GM21737 (cell line): ENCODE data around the gene HHAT.

Source experiments
- ATAC-seq: cut with Tn5 transposase; IDR thresholded peaks from one replicate; pipeline ENCODE4 v1.9.1; 2021; ENCODE audit warnings: mild to moderate bottlenecking, moderate library complexity; ENCODE audit not compliant: unreplicated experiment

The HHAT gene

DNA sequence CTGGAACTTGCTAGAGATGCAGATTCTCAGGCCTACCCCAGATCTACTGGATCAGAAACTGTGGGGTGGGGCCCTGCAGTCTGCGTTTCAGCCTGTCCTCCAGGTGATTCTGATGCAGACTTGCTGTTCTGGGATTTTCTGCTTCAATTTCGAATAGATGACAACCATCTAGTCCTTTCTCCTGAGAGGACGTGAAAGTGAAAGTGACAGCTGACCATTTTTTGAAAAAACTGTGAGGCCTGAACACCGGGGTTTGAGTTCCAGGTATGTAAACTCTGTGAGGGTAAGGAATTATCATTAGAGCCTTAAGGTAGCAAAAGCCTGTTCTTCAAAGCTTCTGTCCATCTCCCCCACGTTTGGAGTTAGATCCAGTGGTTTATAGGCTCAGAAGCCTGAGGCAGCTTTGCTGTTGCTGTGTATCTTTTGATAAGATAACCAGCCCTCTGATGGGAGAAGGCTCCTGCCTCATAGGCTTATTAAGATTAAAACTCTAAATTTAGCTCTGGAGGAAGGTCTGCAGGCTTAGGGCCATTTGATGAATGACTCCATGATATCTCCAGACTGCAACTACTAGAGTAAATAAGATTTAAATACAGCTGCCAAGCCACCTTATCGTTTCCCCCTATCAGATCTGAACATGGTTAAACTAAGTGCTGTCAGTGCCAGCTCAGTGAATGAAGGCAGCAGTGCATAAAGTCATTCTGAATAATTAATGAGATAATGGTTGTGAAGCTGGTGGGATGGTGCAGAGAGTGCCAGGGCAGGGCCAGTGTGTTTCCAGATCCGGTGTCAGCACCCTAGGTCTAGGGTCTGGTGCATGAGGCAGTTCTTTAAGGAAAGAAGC is 335.2 kb downstream of the HHAT start:
- no peak for ATAC-seq

DNA sequence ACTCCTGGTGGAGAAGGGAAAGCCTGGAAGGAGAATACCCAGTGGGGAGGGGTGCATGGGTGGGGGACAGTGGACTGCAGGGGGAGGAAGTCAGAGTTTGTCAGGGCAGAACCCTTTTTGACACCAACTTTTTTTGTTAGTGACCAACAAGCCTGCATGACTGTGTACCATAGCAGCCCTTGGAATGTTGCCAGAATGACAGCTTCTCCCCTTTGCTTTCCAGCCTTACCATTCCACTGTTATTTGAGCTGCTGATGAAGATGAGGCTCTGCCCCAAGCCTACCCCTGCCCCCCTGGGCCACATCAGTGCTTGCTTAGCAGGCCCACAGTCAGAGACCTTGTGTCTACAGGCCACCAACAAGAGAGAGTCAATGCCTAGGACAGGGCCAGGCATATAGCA is 341.2 kb downstream of the HHAT start:
- ATAC-seq, result no peak

DNA sequence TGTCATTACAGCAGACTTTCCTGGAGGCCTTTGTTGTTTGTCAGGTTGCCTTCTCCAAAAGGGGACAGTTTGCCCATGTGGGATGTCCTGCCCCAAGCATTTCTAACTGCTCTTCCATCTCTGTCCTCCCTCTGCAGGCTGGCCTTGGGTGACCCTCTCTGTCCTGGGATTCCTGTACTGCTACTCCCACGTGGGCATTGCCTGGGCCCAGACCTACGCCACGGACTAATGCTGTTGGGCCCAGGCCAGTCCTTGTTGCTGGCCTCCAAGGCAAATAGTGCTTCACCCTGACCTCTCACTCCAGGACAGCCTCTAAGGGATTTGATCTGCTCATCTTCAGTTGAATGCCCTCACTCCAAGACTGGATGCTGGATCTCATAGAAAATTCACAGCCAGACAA is 345.4 kb downstream of the HHAT start:
- ATAC-seq, result no peak

DNA sequence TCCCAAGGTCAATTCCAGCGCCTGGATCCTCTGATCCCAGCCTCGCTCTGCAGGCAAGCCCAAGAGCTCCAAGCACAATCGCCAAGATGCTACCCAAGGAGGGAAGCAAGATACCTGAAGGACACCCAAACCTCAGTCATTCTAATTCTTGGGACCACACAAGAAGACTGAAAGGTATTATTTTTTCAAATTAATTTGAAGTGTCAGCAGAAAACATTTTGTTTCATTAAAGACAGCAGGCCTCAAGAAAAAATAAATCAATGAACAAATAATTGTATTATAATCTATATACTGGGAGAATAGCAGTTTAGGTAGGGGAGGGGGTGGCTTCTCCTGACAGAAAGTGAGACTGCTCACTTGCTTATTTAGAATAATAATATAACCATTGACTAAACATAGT is 347.8 kb downstream of the HHAT start:
- ATAC-seq, result no peak

DNA sequence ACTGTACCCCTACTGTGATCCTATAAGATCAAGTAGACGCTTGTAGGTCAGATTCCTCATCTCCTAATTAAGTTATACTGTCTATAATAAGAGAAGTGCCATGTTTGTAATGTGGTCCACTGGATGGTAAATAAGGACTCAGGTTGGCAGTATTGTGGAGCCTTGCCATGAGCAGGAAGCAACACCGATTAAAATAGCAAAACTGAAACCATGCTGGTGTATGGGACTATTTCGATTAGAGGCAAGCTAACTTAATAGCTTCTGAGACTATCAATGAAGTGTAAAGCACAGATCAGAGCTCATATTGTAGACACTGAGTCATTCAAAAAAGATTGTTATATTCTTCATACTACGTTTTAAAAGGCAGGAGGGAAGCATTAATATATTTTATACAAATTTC is 348.8 kb downstream of the HHAT start:
- no peak for ATAC-seq

DNA sequence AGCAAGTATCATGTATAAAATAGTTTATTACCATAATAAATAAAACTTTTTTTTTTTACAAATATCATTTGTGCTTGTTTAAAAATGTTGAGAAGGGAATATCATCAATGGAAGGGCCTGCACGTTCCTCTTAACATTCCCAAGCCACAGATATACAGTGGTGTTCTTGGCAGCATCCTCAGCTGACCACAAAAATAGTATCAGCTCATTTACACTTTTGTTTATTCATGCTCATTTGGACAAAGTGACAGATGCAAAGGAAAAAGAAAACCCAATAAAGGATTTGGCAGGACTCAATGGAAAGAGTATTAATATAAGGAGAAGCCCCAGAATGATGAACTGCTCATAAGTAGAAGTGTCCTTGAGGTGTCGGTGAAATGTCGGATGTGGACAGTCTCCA is 349.6 kb downstream of the HHAT start:
- no peak for ATAC-seq

DNA sequence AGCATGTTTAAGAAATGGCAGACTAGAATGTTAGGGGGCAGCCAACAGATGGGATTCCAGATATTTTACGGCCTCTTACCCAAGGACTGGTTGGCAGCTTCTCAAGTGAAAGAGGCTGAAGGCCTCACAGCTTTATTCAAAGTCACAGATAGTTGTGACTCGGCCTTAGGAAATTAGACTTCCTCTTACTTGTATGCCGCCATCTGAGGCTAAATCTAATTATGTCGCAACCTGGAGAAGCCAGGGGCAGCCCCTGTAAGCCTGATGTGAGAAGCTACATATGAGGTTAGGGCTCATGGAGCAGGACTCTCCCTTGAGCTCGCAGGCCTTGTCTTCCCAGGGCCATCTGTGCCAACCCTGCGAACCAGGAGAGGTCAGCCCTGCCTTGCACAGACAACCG is 352.5 kb downstream of the HHAT start:
- no peak for ATAC-seq

GRCh38 chr1:210683403-210684047 is 354.8 kb downstream of the HHAT start:
- no peak for ATAC-seq

DNA sequence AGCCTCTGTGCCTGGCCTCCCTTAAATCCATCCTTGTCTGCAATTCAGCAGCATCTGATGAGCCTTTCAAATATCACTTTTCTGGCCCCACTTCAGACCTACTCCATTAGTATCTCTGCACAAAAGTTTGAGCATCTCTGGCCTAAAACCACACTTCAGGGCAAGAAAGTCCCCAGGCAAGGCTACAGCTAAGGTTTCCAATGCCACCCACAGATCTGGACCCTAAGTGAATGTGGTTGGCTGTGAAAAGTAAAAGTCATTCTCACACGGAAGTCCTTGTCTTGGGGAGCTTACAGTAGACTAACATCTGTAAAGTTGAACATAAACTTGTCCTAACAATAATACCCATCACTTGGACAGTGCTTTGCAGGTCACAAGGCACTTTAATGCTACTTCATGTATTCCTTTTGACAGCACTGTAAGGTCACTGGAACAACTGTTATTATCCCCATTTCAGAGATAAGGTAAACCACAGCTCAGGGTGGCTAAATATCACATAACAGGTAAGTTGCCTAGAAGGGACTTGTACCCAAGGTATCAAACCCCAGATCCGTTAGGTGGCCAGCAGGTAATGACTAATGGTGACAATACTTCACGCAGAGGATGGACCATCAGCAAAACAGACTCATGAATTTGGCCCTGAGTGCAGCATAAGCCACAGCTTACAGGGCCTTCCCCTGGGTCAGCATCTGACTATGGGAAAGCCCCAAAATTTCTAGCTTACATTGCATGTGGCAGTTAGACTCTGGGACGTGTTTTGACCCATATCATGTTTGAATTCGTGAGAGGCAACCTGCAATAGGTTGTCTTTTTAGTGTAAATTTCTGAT is 356.0 kb downstream of the HHAT start:
- ATAC-seq, result peak; percentile 72

GRCh38 chr1:210685295-210685650 is 356.6 kb downstream of the HHAT start:
- no peak for ATAC-seq

GRCh38 chr1:210686841-210687240 is 358.1 kb downstream of the HHAT start:
- no peak for ATAC-seq

- no peak for ATAC-seq
Measured at GRCh38 chr1:210687582-210688279, 359.0 kb downstream of the HHAT start.

- ATAC-seq, result no peak
Measured at GRCh38 chr1:210688512-210689234, 360.0 kb downstream of the HHAT start.

DNA sequence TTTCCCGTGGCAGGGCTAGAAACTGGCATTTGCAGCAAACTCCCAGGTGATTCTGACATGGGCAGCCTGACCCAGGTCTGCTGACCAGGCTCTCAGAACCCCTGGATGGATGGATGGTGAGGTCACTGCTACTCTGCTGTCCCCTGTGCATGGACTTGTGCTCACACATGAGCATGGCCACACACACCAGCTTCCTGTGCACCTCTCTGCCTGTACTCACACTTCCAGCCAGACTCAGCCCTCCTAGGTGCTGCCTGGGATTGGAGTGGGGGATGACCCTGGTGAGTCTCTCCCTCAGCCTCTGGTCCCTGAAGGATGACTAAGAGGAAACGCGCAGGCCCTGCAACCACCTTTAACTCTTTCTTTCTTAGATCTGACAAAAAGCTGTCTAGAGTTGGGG is 361.1 kb downstream of the HHAT start:
- no peak for ATAC-seq

GRCh38 chr1:210690236-210690635 is 361.5 kb downstream of the HHAT start:
- no peak for ATAC-seq

GRCh38 chr1:210691039-210691610 is 362.4 kb downstream of the HHAT start:
- no peak for ATAC-seq

- no peak for ATAC-seq
Measured at GRCh38 chr1:210692796-210693195, 364.1 kb downstream of the HHAT start.

GRCh38 chr1:210695026-210695425 is 366.3 kb downstream of the HHAT start:
- no peak for ATAC-seq

GRCh38 chr1:210696709-210697108 is 368.0 kb downstream of the HHAT start:
- ATAC-seq, result peak; percentile 92

DNA sequence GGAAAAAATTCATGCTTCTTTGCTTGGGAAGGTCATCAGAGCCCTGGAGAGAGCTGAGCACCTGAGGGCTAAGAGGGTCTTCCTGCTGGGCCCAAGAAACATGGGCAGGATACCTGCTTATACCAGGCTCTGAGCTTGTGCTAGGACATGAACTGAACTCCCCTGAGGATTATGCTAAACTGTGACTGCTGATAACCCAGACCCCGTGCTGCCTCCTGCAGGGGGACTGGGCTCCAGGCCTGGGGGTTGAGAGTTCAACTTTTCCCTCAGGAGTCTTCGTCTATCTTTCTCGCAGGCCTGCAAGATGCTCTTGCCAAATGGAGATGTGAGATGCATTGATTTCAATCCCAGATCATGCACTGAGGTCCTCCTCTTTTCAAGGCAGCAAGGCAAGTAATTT is 368.5 kb downstream of the HHAT start:
- peak; percentile 7 for ATAC-seq
